Left cardiac atrium (tissue), 4 donors: ENCODE measurements around the gene TOMM6. TPM values are rescaled to one million over a fixed set of nuclear protein-coding genes. Genes with fewer than 3 reads are reported as not detected.

Experiments used
- ATAC-seq, 2 donors: fragments of 200-7000 bp; cut with Tn5 transposase; one replicate each; pipeline ENCODE4 v1.9.1; 2020; ENCODE audit warnings: mild to moderate bottlenecking in 2 of 2, moderate library complexity in 2 of 2
- DNase-seq: peaks from one replicate; pipeline ENCODE4 v3.0.0-alpha.2; 2020
- intact Hi-C, 2 donors: fragments of 100-400 bp; cut with DNase I; formaldehyde crosslinking; loops; one replicate each; pipeline versions ENCODE4 v1.14.1 to v1.15.1; 2022 to 2023
- total RNA-seq, 2 donors: library from RNA; stranded (reverse); fragmentation: NEBNext Ultra II Directional; extraction: Animal tissue kit (Norgen Biotek cat#: 25700); gene quantifications; one replicate each; pipeline ENCODE4 v1.2.1, GENCODE V29; 2021
- donor health status: DM: no; HTN: yes; CAD: no.
- donor health status: DM: no; HTN: yes; CAD: no; lungs with severe emphysema.
- donor health status: DM: yes; HTN: yes; CAD: no.
- donor health status: Dilated cardiomyopathy.

The TOMM6 gene
- total RNA-seq, 2 donors from 2014 or later: 131 to 138 TPM

DNA sequence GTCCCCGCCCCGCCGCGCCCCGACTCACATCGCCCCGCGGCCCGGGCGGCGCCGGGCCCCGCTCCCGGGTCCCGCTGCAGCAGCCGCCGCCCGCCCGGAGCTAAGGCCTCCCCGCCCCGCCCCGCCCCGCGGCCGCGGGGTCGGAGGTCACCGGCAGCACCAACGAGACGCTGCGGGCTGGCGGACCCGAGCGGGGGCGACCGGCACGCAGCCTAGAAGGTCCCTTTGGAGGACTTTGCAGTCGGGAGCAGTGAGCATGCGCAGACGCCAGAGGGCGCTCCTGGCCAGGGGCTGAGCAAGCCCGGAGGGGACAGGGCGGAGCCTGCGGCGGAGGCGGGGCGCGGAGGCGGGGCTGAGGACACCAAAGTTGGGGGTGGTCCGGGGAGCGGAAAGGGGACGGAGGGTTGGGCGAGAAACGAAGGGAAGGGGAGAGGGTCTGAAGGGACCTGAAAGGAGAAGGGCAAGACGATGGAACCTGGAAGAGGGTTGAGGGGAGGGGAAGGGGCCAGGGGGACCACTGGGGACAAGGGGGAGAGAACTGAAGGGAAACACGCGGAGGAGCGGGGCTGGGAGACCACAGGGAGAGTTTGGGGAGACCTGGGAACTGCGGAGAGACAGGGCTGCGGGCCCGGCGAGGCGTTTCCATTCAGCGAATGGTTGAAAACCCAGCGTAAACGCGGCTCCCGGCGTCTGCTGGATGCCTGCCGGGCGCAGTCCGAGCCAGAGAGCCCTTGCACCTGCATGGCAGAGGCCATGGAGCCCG, 7.5 kb upstream of the TOMM6 start, which contains the start of gene FRS3:
Gene FRS3, minus strand, starts transcription at position 113 of the 763 bp plus-strand sequence. CDS start 2,913 bp downstream, outside the sequence.
- intact Hi-C loops: loop anchor here (2.0 to 10.0 kb wide), 6 partner anchors 75 to 435 kb away; partner anchors contain the start of genes BYSL (in 1 of the 2), MED20 (in 1 of the 2) and MRPS10 (in 1 of the 2)
- DNase-seq: peak; percentile 98
- peak; percentile 92 to 96 for ATAC-seq

- DNase-seq (peak; percentile 60), ATAC-seq (peak; percentile 44 to 73)
- intact Hi-C loops: loop anchor here (2.0 to 10.0 kb wide), 4 partner anchors 144 to 434 kb away; partner anchors contain the start of genes BYSL (in 1 of the 2), MED20 (in 1 of the 2) and MRPS10 (in 1 of the 2)
Observed at GRCh38 chr6:41780551-41781365, 6.7 kb upstream of the TOMM6 start, which contains the start of gene PRICKLE4. PRICKLE4 (plus strand) TSS chr6:41780782; CDS start chr6:41783474, 2,692 bp downstream.

- ATAC-seq (peak in 1 of 2 donors; percentile 1), DNase-seq (peak; percentile 51)
- intact Hi-C loops: loop anchor here (2.0 to 10.0 kb wide), 4 partner anchors 143 to 433 kb away; partner anchors contain the start of genes BYSL (in 1 of the 2), MED20 (in 1 of the 2) and MRPS10 (in 1 of the 2)
Observed at GRCh38 chr6:41781366-41781730, 6.1 kb upstream of the TOMM6 start.

DNA sequence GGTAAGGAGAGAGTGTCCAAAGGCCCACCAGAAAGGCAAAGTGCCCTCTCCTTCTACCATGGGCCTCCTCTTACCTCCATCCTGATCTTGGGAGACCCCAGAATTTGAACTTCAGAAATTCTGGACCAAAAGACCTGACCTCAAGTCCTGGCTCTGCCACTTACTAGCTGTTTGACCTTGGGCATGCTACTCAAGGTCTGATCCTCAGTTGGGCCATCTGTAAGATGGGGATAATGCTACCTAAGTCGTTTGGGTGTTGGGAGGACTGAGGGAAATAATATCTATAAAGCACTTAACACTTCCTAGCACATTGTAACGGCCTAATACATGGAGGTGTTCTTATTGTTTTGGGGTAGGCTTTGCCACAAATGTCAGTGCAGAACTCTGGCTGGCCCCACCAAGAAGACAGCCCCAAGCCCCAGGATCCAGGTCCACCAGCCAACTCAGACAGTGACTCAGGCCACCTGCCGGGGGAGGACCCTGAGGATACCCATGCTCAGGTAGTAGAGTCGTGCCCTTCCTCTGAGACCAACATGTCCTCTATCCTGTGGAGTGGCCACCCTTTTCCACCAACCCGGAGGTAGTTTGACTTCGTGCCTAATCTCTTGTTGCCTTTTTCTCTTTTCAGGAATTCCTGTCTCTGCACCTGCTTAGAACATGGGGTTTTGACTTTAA, 4.3 kb upstream of the TOMM6 start:
- intact Hi-C loops: loop anchor here (5.0 to 10.0 kb wide), 3 partner anchors 142 to 432 kb away; partner anchors contain the start of genes BYSL (in 1 of the 2), MED20 (in 1 of the 2) and MRPS10 (in 1 of the 2)
- no peak for DNase-seq
- no peak for ATAC-seq

GRCh38 chr6:41784581-41785171, 2.8 kb upstream of the TOMM6 start:
- ATAC-seq (no peak), DNase-seq (no peak)
- intact Hi-C loops: loop anchor here (5.0 to 10.0 kb wide), 4 partner anchors 138 to 430 kb away; partner anchors contain the start of genes BYSL (in 2 of the 2), MED20 (in 2 of the 2) and MRPS10 (in 1 of the 2)

DNA sequence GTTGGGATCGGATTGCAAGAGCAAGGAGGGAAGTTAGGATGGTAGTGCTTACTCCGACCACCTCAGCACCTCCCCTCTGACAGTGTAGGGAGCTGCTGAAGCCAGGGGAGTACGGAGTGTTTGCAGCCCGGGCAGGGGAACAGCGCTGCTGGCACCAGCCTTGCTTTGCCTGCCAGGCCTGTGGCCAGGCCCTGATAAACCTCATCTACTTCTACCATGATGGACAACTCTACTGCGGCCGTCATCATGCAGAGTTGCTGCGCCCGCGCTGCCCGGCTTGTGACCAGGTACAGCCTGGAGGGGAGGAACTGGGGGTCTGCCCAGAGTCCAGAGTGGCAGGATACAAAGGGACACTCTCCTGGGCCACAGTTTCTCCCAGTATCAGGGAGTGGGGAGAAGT, 2.2 kb upstream of the TOMM6 start:
- ATAC-seq (no peak), DNase-seq (no peak)
- intact Hi-C loops: loop anchor here (5.0 to 10.0 kb wide), 3 partner anchors 137 to 430 kb away; partner anchors contain the start of genes BYSL (in 2 of the 2), MED20 (in 2 of the 2) and MRPS10 (in 1 of the 2)

DNA sequence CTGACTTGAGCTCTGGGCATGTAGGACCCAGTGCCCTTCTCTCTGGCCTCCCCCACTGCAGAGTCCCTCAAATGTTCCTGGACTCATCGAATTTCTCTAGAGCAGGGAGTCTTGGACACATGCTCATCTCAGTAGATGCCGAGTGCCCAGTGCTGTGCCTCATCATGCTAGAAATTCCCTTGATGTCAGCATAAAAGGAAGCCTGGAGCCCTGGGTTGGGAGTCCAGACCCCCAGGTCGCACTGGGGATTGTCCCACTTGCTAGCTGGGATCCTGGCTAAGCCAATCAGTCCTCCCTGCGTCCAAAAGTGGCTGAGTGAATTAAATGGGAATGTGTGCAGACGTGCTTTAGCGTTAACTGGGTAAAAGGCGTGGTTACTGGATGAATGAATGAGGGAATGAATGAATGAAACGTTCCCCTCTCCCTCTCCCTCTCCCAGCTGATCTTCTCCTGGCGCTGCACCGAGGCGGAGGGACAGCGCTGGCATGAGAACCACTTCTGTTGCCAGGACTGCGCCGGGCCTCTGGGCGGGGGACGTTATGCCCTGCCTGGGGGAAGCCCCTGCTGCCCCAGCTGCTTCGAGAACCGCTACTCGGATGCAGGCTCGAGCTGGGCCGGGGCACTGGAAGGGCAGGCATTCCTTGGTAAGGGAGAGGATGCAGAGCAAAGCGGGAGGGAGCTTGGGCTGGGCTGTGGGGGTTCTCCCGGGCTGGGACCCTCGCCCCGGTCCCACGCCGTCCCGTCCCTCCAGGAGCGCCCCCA, 1.6 kb upstream of the TOMM6 start:
- peak; percentile 6 to 10 for ATAC-seq
- peak; percentile 45 for DNase-seq
- intact Hi-C loops: loop anchor here (5.0 to 10.0 kb wide), 3 partner anchors 136 to 429 kb away; partner anchors contain the start of genes BYSL (in 2 of the 2), MED20 (in 2 of the 2) and MRPS10 (in 1 of the 2)

GRCh38 chr6:41786451-41787218, 859 bp upstream of the TOMM6 start:
- peak; percentile 93 for ATAC-seq
- peak; percentile 91 for DNase-seq
- intact Hi-C loops: loop anchor here (5.0 to 10.0 kb wide), 3 partner anchors 136 to 428 kb away; partner anchors contain the start of genes BYSL (in 2 of the 2), MED20 (in 2 of the 2) and MRPS10 (in 1 of the 2)

DNA sequence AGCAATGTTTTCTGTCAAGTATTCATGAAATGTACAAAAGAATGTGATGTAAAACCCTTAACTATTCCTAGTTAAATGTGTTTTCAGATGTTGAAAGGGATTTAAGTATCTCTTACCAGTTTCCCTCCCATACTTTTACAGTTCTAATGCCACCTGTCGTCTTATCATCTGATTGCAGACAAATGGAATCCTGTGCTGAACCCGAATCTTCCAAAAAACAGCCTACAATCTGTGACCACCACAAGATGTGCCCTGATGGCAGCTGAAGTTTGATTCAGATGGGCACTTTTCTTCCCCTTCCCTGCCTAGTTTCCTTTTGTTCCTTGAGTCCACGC, 1.9 kb downstream of the TOMM6 start:
- intact Hi-C loops: loop anchor here (5.0 to 10.0 kb wide), 3 partner anchors 133 to 425 kb away; partner anchors contain the start of genes BYSL (in 2 of the 2), MED20 (in 2 of the 2) and MRPS10 (in 1 of the 2)
- DNase-seq (no peak), ATAC-seq (no peak)

- intact Hi-C loops: no loop called here
- no peak for ATAC-seq
- no peak for DNase-seq
Observed at GRCh38 chr6:41790045-41790444, 2.6 kb downstream of the TOMM6 start.

GRCh38 chr6:41791305-41791704, 3.8 kb downstream of the TOMM6 start:
- DNase-seq: no peak
- intact Hi-C loops: no loop called here
- ATAC-seq: no peak

GRCh38 chr6:41791984-41792383, 4.5 kb downstream of the TOMM6 start:
- intact Hi-C loops: no loop called here
- no peak for ATAC-seq
- DNase-seq: no peak

GRCh38 chr6:41796474-41796873, 9.0 kb downstream of the TOMM6 start:
- DNase-seq (no peak), ATAC-seq (no peak)
- intact Hi-C loops: no loop called here

- ATAC-seq (no peak), DNase-seq (no peak)
- intact Hi-C loops: no loop called here
Observed at GRCh38 chr6:41798901-41799558, 11.5 kb downstream of the TOMM6 start.

DNA sequence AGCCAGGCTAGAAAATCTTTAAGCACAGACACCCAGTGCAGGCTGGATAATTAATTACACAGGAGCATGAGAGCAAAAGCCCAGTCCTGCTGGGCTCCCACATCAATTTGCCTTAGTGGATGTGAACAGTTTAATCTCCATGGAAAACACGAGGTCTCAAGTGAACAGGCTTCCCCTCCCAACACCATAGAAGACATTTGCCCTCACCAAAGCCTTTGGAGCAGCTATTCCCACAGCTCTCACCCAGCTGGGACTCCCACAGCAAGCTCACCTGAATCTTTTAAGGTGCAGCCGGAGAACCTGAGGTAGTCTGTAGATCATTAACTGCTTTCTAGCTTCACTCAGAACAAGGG, 12.0 kb downstream of the TOMM6 start:
- intact Hi-C loops: no loop called here
- DNase-seq (no peak), ATAC-seq (no peak)

GRCh38 chr6:41801380-41801779, 13.9 kb downstream of the TOMM6 start:
- intact Hi-C loops: no loop called here
- DNase-seq: no peak
- no peak for ATAC-seq
